Measurements from ENCODE around the gene CPEB3.

CPEB3 gene

DNA sequence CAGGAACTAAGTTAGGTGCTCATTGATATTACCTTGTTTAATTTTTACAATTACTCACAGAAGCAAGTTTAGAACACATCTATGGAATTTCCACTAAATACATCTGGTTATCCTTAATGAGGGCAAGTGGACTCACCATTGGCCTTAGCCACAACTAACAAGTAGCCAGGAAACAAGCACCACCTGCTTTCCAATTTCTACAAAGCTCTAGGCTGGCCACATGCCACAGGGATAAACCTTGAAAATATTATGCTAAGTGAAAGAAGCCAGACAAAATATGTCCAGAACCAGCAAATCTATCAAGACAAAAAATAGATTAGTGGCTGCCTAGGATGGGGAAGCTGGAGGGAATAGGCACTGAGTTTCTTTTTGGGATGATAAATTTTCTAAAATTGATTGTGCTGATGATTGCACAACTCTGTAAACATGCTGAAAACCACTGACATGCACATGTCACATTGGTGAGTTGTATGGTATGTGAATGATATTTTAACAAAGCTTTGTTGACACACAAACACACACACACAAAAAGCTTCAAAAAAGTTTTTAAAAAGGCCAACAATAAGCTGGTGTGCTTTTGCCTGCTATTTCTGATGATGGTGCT lies 179.4 kb downstream of the CPEB3 start:
- TF ChIP-seq, protein P1, sequence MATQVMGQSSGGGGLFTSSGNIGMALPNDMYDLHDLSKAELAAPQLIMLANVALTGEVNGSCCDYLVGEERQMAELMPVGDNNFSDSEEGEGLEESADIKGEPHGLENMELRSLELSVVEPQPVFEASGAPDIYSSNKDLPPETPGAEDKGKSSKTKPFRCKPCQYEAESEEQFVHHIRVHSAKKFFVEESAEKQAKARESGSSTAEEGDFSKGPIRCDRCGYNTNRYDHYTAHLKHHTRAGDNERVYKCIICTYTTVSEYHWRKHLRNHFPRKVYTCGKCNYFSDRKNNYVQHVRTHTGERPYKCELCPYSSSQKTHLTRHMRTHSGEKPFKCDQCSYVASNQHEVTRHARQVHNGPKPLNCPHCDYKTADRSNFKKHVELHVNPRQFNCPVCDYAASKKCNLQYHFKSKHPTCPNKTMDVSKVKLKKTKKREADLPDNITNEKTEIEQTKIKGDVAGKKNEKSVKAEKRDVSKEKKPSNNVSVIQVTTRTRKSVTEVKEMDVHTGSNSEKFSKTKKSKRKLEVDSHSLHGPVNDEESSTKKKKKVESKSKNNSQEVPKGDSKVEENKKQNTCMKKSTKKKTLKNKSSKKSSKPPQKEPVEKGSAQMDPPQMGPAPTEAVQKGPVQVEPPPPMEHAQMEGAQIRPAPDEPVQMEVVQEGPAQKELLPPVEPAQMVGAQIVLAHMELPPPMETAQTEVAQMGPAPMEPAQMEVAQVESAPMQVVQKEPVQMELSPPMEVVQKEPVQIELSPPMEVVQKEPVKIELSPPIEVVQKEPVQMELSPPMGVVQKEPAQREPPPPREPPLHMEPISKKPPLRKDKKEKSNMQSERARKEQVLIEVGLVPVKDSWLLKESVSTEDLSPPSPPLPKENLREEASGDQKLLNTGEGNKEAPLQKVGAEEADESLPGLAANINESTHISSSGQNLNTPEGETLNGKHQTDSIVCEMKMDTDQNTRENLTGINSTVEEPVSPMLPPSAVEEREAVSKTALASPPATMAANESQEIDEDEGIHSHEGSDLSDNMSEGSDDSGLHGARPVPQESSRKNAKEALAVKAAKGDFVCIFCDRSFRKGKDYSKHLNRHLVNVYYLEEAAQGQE (IDR thresholded peaks at IDR 0.05; ENCODE audit: insufficient read depth in 1 of 2, low read depth in 2 of 2, low read length in 2 of 2) = no peak
- TF ChIP-seq POLR2AphosphoS5 (IDR thresholded peaks at IDR 0.05; ENCODE audit: low read depth, low read length) = no peak
- TF ChIP-seq FOXP2 (optimal IDR thresholded peaks at IDR 0.05; ENCODE audit: borderline replicate concordance, extremely low read depth, extremely low read length, insufficient read depth) = no peak
- TF ChIP-seq SIN3A (IDR thresholded peaks at IDR 0.05; ENCODE audit: borderline replicate concordance, insufficient read depth, low read length) = no peak
- TF ChIP-seq TAF1 (IDR thresholded peaks at IDR 0.05; ENCODE audit: borderline replicate concordance, insufficient read depth, low read length) = no peak

DNA sequence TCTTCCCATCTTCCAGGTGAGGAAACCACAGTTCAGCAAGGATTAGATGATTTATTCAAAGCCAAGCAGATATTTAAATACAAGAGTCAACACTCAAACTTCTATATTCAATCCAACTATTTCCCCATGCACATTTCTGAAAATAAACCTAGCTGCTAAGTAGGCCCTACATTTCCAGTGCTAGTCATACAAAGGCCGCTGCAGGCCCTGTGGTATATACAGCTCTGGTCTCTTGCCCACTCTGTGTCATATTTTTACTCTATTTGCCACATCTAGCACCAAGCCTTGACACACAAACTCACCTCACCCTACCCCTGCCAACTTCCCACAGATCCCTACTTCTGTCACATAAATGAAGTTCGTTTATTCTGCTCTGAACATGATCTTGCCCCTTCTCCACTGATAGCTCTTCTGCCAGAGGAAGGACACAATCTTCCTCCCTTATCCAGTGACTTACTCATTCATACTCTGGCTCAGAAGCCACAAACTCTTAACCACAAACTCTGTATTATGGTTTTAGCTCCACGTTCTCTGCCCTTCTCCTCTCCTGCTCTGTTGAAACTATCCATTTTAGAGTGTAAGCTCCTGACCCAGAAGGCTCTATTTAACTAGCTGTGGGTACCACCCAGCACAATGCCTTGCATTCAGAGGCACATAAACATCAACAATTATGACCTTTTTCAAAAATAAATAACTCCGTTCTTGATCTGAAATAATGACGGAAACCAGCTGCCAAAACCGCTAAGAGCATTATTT lies 180.7 kb downstream of the CPEB3 start:
- TF ChIP-seq SIN3A (IDR thresholded peaks at IDR 0.05; ENCODE audit: borderline replicate concordance, insufficient read depth, low read length) = no peak
- TF ChIP-seq POLR2AphosphoS5 (IDR thresholded peaks at IDR 0.05; ENCODE audit: low read depth, low read length) = no peak
- TF ChIP-seq, protein P1 (IDR thresholded peaks at IDR 0.05; ENCODE audit: insufficient read depth in 1 of 2, low read depth in 2 of 2, low read length in 2 of 2) = no peak
- TF ChIP-seq TAF1 (IDR thresholded peaks at IDR 0.05; ENCODE audit: borderline replicate concordance, insufficient read depth, low read length) = no peak
- TF ChIP-seq FOXP2 (optimal IDR thresholded peaks at IDR 0.05; ENCODE audit: borderline replicate concordance, extremely low read depth, extremely low read length, insufficient read depth) = no peak

DNA sequence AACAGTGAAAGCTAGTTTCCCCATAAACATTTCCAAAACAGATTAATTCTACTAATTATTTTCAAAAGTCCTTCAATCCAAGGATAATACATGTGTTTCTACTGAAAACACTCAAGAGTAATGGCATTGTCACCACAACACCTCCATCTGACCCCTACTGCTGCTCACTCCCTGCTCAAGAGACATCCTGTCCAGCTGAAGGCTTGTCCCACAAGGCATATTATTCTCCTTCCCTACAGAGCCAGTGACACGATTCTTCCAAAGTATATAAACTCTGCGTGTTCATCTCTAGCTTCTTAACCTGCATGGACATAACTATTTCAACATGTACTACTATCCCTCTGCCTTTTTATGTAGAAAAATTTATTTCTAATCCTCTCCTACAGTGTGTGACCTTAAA lies 182.1 kb downstream of the CPEB3 start:
- TF ChIP-seq SIN3A (IDR thresholded peaks at IDR 0.05; ENCODE audit: borderline replicate concordance, insufficient read depth, low read length) (no peak), TAF1 (IDR thresholded peaks at IDR 0.05; ENCODE audit: borderline replicate concordance, insufficient read depth, low read length) (no peak), POLR2AphosphoS5 (IDR thresholded peaks at IDR 0.05; ENCODE audit: low read depth, low read length) (no peak), FOXP2 (optimal IDR thresholded peaks at IDR 0.05; ENCODE audit: borderline replicate concordance, extremely low read depth, extremely low read length, insufficient read depth) (no peak)
- TF ChIP-seq, protein P1 (IDR thresholded peaks at IDR 0.05; ENCODE audit: insufficient read depth in 1 of 2, low read depth in 2 of 2, low read length in 2 of 2) = no peak

DNA sequence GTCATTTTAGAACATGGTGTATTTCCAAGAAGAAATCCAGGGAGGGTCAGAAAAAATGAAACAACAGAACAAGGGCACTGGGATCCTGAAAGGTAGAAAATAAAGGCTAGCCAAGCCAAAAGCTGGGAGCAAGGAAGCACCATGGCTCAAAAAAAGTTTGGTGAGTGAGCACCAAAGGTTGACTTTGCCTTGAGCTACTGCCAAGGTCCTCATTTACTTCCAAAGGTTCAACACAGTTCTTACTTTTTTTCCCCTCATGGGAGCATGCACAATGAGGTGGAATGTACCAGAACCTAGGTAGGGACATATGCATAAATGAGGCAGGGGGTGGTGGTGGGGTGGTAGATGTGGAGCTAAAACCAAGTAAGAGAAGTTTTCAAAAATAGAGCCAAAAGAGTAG lies 182.8 kb downstream of the CPEB3 start:
- no peak for TF ChIP-seq SIN3A (IDR thresholded peaks at IDR 0.05; ENCODE audit: borderline replicate concordance, insufficient read depth, low read length)
- TF ChIP-seq TAF1 (IDR thresholded peaks at IDR 0.05; ENCODE audit: borderline replicate concordance, insufficient read depth, low read length) = no peak
- TF ChIP-seq, protein P1 (IDR thresholded peaks at IDR 0.05; ENCODE audit: insufficient read depth in 1 of 2, low read depth in 2 of 2, low read length in 2 of 2) = no peak
- no peak for TF ChIP-seq FOXP2 (optimal IDR thresholded peaks at IDR 0.05; ENCODE audit: borderline replicate concordance, extremely low read depth, extremely low read length, insufficient read depth)
